Measurements from ENCODE around the gene GRIA3. TPM values are rescaled to one million over a fixed set of nuclear protein-coding genes. Genes with fewer than 3 reads are reported as not detected.

GRIA3 gene
- total RNA-seq, 2 experiments from 2014 or later: not detected

DNA sequence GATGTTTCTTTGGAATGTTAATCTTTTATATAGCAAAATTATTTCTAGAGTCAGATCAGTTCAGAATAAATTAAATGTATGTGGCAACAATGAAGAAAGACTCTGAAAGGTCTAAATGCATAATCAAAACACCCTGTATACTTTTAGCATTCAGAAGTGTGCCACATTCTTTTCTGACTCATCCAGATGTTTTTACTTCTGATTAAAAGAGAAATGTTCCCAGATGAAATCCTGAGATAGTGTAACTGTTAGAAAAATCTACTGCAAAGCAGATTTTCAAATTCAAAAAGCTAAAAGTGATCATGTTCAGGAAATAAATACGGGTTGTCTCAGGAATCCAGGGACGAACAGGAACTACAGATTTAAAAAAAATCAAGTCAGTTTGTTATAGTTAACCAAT is 241.4 kb downstream of the GRIA3 start:
- DNase-seq (ENCODE audit: low spot score): no peak
- Histone ChIP-seq H4K20me1 (ENCODE audit: insufficient read depth, low read length) (no peaks in the 10 kb centered on the region), H3K4me3 (ENCODE audit: low read depth, low read length, poor library complexity, severe bottlenecking) (no peak overlapping the region), H3K9me2 (ENCODE audit: insufficient read depth, low read length) (no peaks in the 10 kb centered on the region), H3K27ac (ENCODE audit: low read depth, low read length, poor library complexity, severe bottlenecking) (no peak overlapping the region), H2AFZ (ENCODE audit: low read length) (no peak overlapping the region), H3K4me2 (ENCODE audit: low read length) (no peak overlapping the region), H3K36me3 (ENCODE audit: insufficient read depth, low read length) (no peaks in the 10 kb centered on the region), H3K4me1 (ENCODE audit: insufficient read depth, low read length, poor library complexity, severe bottlenecking) (no peaks in the 10 kb centered on the region), H3K9me3 (ENCODE audit: low read length) (no peaks in the 10 kb centered on the region), H3K79me2 (ENCODE audit: insufficient read depth, low read depth, low read length) (no peaks in the 10 kb centered on the region)
- CTCF ChIA-PET (ENCODE audit: unreplicated experiment): no interaction called here
- no TSS peak for BruUV-seq (replicated peaks)
- intact Hi-C loops (cut with micrococcal nuclease; ENCODE audit: unreplicated experiment): no loop called here
- POLR2A ChIA-PET: no interaction called here
- TF ChIP-seq EZH2phosphoT487 (IDR thresholded peaks at IDR 0.05; ENCODE audit: borderline replicate concordance, low read depth, low read length): no peak
- no peak for TF ChIP-seq CTCF (conservative IDR thresholded peaks at IDR 0.05; ENCODE audit: low read length)

GRCh38 chrX:123425904-123426303 is 241.8 kb downstream of the GRIA3 start:
- H4K20me1 ChIP-seq (ENCODE audit: insufficient read depth, low read length): no peaks in the 10 kb centered on the region
- CTCF ChIA-PET (ENCODE audit: unreplicated experiment): no interaction called here
- H3K79me2 ChIP-seq (ENCODE audit: insufficient read depth, low read depth, low read length): no peaks in the 10 kb centered on the region
- H3K4me1 ChIP-seq (ENCODE audit: insufficient read depth, low read length, poor library complexity, severe bottlenecking): no peaks in the 10 kb centered on the region
- intact Hi-C loops (cut with micrococcal nuclease; ENCODE audit: unreplicated experiment): no loop called here
- POLR2A ChIA-PET: interaction anchor here (0.8 kb wide), 1 partner anchor 10 kb away, joined by 3 read pairs; no protein-coding TSS in a partner anchor
- DNase-seq (ENCODE audit: low spot score): no peak
- H3K27ac ChIP-seq (ENCODE audit: low read depth, low read length, poor library complexity, severe bottlenecking): no peak overlapping the region
- H2AFZ ChIP-seq (ENCODE audit: low read length): no peak overlapping the region
- no TSS peak for BruUV-seq (replicated peaks)
- no peaks in the 10 kb centered on the region for H3K9me3 ChIP-seq (ENCODE audit: low read length)
- TF ChIP-seq EZH2phosphoT487 (IDR thresholded peaks at IDR 0.05; ENCODE audit: borderline replicate concordance, low read depth, low read length): no peak
- TF ChIP-seq CTCF (conservative IDR thresholded peaks at IDR 0.05; ENCODE audit: low read length): no peak
- H3K9me2 ChIP-seq (ENCODE audit: insufficient read depth, low read length): no peaks in the 10 kb centered on the region
- H3K4me3 ChIP-seq (ENCODE audit: low read depth, low read length, poor library complexity, severe bottlenecking): no peak overlapping the region
- H3K4me2 ChIP-seq (ENCODE audit: low read length): no peak overlapping the region
- H3K36me3 ChIP-seq (ENCODE audit: insufficient read depth, low read length): no peaks in the 10 kb centered on the region

- CTCF ChIA-PET (ENCODE audit: unreplicated experiment): no interaction called here
- H3K4me3 ChIP-seq (ENCODE audit: low read depth, low read length, poor library complexity, severe bottlenecking): no peak overlapping the region
These were observed 248.5 kb downstream of the GRIA3 start for GRCh38 chrX:123432361-123433150.

More at GRCh38 chrX:123432361-123433150, 248.5 kb downstream of the GRIA3 start:
- Histone ChIP-seq H4K20me1 (ENCODE audit: insufficient read depth, low read length) (no peaks in the 10 kb centered on the region), H3K4me2 (ENCODE audit: low read length) (no peak overlapping the region), H3K36me3 (ENCODE audit: insufficient read depth, low read length) (no peaks in the 10 kb centered on the region), H3K27ac (ENCODE audit: low read depth, low read length, poor library complexity, severe bottlenecking) (no peak overlapping the region), H3K79me2 (ENCODE audit: insufficient read depth, low read depth, low read length) (no peaks in the 10 kb centered on the region), H3K9me3 (ENCODE audit: low read length) (no peaks in the 10 kb centered on the region), H2AFZ (ENCODE audit: low read length) (no peak overlapping the region), H3K4me1 (ENCODE audit: insufficient read depth, low read length, poor library complexity, severe bottlenecking) (no peaks in the 10 kb centered on the region), H3K9me2 (ENCODE audit: insufficient read depth, low read length) (no peaks in the 10 kb centered on the region)
- TF ChIP-seq EZH2phosphoT487 (IDR thresholded peaks at IDR 0.05; ENCODE audit: borderline replicate concordance, low read depth, low read length) (no peak), CTCF (conservative IDR thresholded peaks at IDR 0.05; ENCODE audit: low read length) (no peak)
- no peak for DNase-seq (ENCODE audit: low spot score)
- BruUV-seq (replicated peaks): no TSS peak
- POLR2A ChIA-PET: no interaction called here
- intact Hi-C loops (cut with micrococcal nuclease; ENCODE audit: unreplicated experiment): no loop called here

Measured in OCI-LY7 (cell line).